Ecto neural progenitor cell (in vitro differentiated cells): ENCODE results near the gene NUP93.

Source experiments
- DNase-seq: peaks from one replicate; pipeline ENCODE4 v3.0.0-alpha.2; 2018; ENCODE audit warnings: low spot score

The NUP93 gene

GRCh38 chr16:56817938-56818337, 88.0 kb downstream of the NUP93 start:
- DNase-seq: no peak

DNA sequence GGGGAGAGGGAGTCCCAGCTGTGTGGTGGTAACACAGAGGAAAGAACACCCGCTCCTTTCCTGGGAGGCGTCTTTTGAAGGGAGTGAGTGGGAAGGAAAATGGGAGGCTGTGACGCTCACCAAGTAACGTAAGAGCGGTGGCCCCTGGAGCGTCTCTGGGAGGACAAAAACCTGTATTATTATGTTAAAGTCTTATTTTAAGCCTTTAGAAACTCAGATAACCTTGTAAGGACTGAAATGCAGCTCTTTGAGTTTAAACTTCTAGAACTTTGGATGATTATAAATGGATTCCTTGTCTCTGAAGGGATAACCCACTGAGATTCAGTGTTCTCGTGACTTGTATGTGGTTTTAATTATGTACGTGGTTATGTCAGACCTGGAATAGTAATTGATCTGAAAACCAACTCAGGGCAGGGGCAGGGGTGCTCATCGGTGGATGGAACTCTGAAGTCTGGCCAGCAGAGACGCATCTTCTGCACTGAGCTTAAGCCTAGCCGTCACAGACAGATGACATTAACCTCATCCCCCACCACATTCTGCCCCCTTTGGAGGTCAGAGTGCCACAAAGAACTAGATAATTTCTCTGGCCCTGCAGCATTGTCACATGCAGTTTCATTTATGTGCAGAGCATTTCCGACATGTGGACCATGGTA, 93.3 kb downstream of the NUP93 start:
- no peak for DNase-seq

GRCh38 chr16:56824331-56824730, 94.4 kb downstream of the NUP93 start:
- no peak for DNase-seq

GRCh38 chr16:56824804-56825203, 94.9 kb downstream of the NUP93 start:
- DNase-seq: no peak

GRCh38 chr16:56825826-56826225, 95.9 kb downstream of the NUP93 start:
- DNase-seq: no peak

GRCh38 chr16:56828647-56829046, 98.7 kb downstream of the NUP93 start:
- DNase-seq: no peak

DNA sequence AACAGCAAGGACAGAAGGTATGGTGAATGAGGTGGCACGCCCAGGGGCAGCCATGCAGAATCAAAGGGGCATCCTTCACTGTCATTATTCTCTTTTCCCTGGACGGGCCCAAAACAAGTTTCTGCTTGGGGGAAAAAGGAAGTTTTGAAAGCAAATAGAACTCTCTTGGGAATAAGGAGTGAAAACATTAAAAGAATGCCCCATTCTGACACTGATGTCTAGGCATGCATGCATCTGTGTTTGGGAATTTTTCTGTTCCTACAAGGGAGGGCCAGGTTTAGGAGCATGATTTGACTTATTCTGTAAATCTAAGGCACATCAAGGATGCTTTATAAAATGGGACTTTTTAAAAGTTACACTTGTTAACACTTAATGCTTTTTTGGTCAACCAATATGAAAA, 100.7 kb downstream of the NUP93 start:
- DNase-seq: no peak

GRCh38 chr16:56832768-56833167, 102.8 kb downstream of the NUP93 start:
- DNase-seq: no peak

DNA sequence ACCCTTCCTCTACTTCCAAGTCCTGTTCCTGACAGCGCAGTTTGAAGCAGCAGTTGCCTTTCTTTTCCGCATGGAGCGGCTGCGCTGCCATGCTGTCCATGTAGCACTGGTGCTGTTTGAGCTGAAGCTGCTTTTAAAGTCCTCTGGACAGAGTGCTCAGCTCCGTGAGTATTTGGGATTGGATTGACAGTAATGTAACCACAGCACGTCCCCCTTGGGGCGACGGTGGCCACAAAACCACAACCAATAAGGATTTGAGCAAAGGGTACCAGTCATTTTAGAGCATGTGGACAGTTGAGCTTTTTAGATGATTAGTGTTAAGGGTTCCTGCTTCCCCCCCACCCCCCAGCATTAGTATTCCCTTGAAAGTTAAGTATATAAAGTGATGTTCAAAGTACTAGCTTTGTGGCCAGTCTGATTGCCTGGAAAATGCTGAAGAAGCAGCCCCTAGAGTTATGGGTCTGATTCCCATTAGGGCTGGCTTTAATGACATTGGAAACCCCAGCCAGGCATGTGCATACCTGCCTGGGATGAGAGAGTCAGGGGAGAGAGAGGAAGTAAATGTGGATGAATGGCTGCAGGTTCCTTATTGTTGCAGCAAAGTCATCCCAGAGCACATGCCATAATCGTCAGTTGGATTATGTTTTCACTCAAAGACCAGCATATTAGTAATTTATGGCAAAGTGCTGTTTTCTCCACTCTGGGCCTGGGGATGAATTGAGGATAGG, 103.5 kb downstream of the NUP93 start:
- no peak for DNase-seq

- DNase-seq: no peak
These were observed 105.4 kb downstream of the NUP93 start for GRCh38 chr16:56835320-56835719.

DNA sequence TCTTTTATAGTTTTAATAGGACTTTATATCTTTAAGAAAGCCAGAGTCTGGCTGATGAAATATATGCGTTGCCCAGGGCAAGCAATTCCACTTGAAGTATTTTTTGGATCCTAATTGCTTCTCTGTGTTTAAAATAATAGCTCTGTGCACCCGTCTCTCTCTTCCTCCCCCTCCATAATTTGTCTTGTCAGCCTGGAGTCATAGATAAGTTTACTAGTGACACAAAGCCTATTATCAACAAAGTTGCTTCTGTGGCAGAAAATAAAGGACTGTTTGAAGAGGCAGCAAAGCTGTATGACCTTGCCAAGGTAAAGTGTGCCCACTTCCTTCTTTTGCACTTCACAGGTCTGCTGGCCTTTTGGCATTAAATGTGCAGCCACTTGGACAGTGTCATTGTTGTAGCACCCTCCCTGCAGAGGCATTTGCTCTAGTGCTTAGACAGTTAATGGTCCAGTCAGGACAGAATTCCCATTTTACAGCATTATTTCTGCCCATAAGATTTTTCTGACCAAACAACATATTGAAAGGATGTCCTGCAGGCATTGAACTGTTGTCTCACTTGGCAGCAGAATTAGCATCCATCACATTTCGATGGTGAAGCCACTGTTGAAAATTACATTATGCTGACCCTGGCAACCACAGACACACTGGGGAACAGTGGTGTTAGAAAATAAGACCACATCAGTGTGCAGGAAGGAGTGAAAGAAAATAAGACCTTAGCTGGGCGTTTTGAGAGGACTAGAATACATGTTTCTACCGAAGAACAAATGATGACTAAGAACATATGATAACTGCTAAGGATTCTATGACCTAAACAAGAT, 106.7 kb downstream of the NUP93 start:
- DNase-seq: no peak

DNA sequence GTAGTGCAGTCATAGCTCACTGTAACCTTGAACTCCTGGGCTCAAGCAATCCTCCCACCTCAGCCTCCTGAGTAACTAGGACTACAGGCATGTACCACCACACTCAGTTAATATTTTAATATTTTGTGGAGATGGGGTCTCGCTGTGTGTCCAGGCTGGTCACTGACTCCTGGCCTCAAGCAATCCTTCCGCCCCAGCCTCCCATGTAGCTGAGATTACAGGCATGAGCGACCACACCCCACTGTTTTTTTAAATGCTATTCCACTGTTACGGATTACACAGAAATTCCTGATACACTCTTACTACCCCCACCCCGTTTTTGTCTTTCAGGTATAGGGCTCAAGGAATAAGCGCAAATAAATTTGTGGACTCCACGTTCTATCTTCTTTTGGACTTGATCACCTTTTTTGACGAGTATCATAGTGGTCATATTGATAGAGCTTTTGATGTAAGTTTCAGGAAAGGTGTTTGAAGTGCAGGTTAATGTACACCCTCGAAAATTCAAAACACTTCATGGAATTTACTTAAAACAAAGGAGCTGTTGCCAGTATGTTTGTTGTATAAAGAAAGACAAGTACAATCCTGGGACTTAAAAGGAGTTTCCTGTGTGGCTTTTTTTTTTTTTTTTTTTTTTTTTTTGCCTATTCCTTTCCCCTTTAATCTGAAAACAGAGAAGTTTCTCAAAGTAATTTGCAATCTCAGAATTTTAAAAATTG, 108.9 kb downstream of the NUP93 start:
- no peak for DNase-seq

GRCh38 chr16:56841233-56841632, 111.3 kb downstream of the NUP93 start:
- no peak for DNase-seq

- DNase-seq: no peak
These were observed 111.7 kb downstream of the NUP93 start for GRCh38 chr16:56841659-56842058.

DNA sequence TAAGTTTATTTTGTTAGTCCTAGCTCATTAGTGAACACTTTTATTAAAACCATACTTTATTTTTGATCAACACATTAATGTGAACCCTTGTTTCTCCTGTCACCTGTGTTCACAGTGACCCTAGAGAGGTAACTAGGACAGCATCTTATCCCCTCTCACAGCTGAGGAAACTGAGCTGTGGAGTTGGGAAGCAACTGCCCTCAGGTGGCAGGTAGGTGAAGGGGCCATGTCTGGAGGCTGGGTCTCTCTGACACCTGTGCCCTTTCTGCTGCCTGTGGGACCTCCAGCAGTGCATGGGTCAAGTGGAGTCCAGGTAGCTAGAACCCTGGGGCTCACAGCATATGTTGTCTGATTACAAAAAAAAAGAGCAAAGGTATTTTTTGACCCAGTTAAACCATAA, 112.2 kb downstream of the NUP93 start:
- DNase-seq: no peak

- no peak for DNase-seq
These were observed 114.1 kb downstream of the NUP93 start for GRCh38 chr16:56844056-56844455.

GRCh38 chr16:56847173-56847910, 117.4 kb downstream of the NUP93 start:
- no peak for DNase-seq

DNA sequence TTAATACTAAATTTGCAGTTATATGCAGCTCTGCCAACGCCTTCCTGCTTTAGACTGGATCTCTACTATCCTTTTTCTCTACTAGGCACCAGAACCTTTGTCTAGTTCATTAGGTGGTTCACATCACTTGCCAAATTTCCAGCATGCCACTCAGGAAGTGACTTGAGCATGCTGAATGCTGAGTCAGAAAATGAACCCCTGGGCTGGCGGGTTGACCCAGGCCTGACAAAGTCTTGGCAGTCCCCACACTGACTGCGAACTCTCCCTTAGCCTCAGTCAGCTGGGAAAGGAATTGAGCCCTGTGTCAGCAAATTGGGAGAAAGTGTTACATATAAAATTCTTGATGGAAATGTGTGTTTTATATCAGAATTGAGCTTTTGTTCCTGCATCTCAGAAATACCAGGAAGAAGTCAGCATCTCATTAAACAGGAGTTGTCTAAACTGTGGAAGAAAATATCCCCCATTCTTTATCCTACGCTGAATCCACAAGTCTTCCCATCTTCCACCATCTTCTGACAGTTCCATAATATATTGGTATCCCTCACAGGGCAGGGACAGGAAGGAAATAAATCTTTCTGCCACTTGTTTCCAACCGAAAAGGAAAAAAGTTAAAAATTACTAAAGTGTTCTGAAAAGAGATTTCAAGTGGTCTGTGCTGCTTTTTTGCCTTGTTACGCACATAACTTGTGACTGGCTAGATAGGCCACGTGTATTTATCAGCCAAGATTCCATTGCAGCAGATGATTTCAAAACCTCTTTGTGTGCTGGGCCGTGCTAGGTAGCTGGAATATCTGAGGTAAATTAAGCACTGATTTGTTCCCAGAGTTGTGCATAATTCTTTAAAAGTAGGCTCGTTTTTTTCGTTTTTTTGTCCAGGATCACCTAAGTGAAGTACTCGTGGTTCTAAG, 118.4 kb downstream of the NUP93 start:
- no peak for DNase-seq

DNA sequence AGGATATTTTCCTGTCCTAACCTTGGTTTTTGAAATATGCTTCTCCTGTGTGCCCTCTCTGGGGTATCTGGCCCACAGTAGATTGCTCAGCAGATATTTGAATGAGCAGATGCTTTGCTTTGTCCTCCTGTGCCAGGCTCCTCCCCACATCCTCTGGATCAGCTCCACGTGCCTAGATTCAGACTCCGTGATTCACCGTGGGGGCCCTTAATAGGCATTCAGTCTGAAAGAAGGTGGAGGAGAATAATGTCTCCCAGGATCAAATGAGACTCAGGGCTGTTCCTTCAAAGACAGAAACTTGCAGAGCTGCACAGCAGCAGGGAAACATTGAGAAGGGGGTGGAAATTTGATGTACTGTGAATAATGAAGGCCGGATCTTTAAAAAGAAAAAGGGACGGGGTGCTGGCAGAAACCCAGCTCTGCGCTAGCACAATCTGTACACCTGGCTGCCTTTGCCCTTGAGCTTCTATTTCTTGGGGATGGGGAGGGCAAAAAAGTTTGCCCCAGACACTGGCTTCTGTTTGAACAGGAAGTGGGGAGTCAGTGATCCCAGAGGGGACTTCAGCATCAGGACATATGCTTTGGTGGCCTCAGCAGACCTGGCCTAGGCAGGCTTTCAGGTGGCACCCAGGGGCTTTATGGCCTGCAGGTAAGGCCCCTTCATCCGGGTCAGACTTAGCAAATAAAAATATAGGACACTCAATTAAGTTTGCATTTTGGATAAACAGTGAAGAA, 119.2 kb downstream of the NUP93 start:
- peak; percentile 49 for DNase-seq
